ENCODE measurements around the gene SDK1.
"Not testable (repeated sequence)": the region's sequence is repeated elsewhere in the genome, so short reads cannot be mapped to it uniquely, and the experiment has no call there.

- not testable (repeated sequence) for TF ChIP-seq CTCF, POLR2A (IDR thresholded peaks at IDR 0.05)
Observed at GRCh38 chr7:4260116-4260515, 959.1 kb downstream of the SDK1 start.

All from uterus (tissue), 2 donors.